Measurements from ENCODE around the gene NPAT. TPM values are rescaled to one million over a fixed set of nuclear protein-coding genes. Genes with fewer than 3 reads are reported as not detected.

The NPAT gene
- total and polyA plus RNA-seq, 2 of the 13 experiments (the other 11 are each of a cell fraction or from before 2014, with no cell fraction given), result 4.4 to 11.2 TPM

DNA sequence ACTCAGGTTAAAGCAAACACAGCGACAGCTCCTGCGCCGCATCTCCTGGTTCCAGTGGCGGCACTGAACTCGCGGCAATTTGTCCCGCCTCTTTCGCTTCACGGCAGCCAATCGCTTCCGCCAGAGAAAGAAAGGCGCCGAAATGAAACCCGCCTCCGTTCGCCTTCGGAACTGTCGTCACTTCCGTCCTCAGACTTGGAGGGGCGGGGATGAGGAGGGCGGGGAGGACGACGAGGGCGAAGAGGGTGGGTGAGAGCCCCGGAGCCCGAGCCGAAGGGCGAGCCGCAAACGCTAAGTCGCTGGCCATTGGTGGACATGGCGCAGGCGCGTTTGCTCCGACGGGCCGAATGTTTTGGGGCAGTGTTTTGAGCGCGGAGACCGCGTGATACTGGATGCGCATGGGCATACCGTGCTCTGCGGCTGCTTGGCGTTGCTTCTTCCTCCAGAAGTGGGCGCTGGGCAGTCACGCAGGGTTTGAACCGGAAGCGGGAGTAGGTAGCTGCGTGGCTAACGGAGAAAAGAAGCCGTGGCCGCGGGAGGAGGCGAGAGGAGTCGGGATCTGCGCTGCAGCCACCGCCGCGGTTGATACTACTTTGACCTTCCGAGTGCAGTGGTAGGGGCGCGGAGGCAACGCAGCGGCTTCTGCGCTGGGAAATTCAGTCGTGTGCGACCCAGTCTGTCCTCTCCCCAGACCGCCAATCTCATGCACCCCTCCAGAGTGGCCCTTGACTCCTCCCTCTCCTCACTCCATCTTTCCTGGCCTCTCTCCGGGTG, at the start of gene NPAT, which contains the start of gene ATM (continued):
- TF ChIP-seq, protein P1, sequence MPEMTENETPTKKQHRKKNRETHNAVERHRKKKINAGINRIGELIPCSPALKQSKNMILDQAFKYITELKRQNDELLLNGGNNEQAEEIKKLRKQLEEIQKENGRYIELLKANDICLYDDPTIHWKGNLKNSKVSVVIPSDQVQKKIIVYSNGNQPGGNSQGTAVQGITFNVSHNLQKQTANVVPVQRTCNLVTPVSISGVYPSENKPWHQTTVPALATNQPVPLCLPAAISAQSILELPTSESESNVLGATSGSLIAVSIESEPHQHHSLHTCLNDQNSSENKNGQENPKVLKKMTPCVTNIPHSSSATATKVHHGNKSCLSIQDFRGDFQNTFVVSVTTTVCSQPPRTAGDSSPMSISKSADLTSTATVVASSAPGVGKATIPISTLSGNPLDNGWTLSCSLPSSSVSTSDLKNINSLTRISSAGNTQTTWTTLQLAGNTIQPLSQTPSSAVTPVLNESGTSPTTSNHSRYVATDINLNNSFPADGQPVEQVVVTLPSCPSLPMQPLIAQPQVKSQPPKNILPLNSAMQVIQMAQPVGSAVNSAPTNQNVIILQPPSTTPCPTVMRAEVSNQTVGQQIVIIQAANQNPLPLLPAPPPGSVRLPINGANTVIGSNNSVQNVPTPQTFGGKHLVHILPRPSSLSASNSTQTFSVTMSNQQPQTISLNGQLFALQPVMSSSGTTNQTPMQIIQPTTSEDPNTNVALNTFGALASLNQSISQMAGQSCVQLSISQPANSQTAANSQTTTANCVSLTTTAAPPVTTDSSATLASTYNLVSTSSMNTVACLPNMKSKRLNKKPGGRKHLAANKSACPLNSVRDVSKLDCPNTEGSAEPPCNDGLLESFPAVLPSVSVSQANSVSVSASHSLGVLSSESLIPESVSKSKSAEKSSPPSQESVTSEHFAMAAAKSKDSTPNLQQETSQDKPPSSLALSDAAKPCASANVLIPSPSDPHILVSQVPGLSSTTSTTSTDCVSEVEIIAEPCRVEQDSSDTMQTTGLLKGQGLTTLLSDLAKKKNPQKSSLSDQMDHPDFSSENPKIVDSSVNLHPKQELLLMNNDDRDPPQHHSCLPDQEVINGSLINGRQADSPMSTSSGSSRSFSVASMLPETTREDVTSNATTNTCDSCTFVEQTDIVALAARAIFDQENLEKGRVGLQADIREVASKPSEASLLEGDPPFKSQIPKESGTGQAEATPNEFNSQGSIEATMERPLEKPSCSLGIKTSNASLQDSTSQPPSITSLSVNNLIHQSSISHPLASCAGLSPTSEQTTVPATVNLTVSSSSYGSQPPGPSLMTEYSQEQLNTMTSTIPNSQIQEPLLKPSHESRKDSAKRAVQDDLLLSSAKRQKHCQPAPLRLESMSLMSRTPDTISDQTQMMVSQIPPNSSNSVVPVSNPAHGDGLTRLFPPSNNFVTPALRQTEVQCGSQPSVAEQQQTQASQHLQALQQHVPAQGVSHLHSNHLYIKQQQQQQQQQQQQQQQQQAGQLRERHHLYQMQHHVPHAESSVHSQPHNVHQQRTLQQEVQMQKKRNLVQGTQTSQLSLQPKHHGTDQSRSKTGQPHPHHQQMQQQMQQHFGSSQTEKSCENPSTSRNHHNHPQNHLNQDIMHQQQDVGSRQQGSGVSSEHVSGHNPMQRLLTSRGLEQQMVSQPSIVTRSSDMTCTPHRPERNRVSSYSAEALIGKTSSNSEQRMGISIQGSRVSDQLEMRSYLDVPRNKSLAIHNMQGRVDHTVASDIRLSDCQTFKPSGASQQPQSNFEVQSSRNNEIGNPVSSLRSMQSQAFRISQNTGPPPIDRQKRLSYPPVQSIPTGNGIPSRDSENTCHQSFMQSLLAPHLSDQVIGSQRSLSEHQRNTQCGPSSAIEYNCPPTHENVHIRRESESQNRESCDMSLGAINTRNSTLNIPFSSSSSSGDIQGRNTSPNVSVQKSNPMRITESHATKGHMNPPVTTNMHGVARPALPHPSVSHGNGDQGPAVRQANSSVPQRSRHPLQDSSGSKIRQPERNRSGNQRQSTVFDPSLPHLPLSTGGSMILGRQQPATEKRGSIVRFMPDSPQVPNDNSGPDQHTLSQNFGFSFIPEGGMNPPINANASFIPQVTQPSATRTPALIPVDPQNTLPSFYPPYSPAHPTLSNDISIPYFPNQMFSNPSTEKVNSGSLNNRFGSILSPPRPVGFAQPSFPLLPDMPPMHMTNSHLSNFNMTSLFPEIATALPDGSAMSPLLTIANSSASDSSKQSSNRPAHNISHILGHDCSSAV (CRISPR knock-in tag; IDR thresholded peaks at IDR 0.05; ENCODE audit: borderline replicate concordance), result peak; percentile 34; the same call in 1 of the 2 replicates
- TF ChIP-seq FOXP1 (IDR thresholded peaks at IDR 0.05) (no peak), FOXP1 (CRISPR knock-in tag; IDR thresholded peaks at IDR 0.05) (no peak), POGZ (CRISPR knock-in tag; IDR thresholded peaks at IDR 0.05) (peak; percentile 98), GTF2F1 (IDR thresholded peaks at IDR 0.05; ENCODE audit: low read length) (no peak), KMT2A (CRISPR knock-in tag; IDR thresholded peaks at IDR 0.05) (peak; percentile 90)
- TF ChIP-seq, protein P2, sequence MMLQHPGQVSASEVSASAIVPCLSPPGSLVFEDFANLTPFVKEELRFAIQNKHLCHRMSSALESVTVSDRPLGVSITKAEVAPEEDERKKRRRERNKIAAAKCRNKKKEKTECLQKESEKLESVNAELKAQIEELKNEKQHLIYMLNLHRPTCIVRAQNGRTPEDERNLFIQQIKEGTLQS (CRISPR knock-in tag; IDR thresholded peaks at IDR 0.05), result no peak
- TF ChIP-seq, protein P3, sequence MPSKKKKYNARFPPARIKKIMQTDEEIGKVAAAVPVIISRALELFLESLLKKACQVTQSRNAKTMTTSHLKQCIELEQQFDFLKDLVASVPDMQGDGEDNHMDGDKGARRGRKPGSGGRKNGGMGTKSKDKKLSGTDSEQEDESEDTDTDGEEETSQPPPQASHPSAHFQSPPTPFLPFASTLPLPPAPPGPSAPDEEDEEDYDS (CRISPR knock-in tag; IDR thresholded peaks at IDR 0.05), result peak; percentile 72
- TF ChIP-seq, protein P4, sequence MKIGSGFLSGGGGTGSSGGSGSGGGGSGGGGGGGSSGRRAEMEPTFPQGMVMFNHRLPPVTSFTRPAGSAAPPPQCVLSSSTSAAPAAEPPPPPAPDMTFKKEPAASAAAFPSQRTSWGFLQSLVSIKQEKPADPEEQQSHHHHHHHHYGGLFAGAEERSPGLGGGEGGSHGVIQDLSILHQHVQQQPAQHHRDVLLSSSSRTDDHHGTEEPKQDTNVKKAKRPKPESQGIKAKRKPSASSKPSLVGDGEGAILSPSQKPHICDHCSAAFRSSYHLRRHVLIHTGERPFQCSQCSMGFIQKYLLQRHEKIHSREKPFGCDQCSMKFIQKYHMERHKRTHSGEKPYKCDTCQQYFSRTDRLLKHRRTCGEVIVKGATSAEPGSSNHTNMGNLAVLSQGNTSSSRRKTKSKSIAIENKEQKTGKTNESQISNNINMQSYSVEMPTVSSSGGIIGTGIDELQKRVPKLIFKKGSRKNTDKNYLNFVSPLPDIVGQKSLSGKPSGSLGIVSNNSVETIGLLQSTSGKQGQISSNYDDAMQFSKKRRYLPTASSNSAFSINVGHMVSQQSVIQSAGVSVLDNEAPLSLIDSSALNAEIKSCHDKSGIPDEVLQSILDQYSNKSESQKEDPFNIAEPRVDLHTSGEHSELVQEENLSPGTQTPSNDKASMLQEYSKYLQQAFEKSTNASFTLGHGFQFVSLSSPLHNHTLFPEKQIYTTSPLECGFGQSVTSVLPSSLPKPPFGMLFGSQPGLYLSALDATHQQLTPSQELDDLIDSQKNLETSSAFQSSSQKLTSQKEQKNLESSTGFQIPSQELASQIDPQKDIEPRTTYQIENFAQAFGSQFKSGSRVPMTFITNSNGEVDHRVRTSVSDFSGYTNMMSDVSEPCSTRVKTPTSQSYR (CRISPR knock-in tag; IDR thresholded peaks at IDR 0.05; ENCODE audit: borderline replicate concordance), result peak; percentile 11; the same call in 1 of the 2 replicates
- TF ChIP-seq, protein P5, sequence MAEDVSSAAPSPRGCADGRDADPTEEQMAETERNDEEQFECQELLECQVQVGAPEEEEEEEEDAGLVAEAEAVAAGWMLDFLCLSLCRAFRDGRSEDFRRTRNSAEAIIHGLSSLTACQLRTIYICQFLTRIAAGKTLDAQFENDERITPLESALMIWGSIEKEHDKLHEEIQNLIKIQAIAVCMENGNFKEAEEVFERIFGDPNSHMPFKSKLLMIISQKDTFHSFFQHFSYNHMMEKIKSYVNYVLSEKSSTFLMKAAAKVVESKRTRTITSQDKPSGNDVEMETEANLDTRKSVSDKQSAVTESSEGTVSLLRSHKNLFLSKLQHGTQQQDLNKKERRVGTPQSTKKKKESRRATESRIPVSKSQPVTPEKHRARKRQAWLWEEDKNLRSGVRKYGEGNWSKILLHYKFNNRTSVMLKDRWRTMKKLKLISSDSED (CRISPR knock-in tag; IDR thresholded peaks at IDR 0.05), result 0 out of 2 replicates have a peak, but pooled peaks have one; percentile 65
- TF ChIP-seq, protein P6, sequence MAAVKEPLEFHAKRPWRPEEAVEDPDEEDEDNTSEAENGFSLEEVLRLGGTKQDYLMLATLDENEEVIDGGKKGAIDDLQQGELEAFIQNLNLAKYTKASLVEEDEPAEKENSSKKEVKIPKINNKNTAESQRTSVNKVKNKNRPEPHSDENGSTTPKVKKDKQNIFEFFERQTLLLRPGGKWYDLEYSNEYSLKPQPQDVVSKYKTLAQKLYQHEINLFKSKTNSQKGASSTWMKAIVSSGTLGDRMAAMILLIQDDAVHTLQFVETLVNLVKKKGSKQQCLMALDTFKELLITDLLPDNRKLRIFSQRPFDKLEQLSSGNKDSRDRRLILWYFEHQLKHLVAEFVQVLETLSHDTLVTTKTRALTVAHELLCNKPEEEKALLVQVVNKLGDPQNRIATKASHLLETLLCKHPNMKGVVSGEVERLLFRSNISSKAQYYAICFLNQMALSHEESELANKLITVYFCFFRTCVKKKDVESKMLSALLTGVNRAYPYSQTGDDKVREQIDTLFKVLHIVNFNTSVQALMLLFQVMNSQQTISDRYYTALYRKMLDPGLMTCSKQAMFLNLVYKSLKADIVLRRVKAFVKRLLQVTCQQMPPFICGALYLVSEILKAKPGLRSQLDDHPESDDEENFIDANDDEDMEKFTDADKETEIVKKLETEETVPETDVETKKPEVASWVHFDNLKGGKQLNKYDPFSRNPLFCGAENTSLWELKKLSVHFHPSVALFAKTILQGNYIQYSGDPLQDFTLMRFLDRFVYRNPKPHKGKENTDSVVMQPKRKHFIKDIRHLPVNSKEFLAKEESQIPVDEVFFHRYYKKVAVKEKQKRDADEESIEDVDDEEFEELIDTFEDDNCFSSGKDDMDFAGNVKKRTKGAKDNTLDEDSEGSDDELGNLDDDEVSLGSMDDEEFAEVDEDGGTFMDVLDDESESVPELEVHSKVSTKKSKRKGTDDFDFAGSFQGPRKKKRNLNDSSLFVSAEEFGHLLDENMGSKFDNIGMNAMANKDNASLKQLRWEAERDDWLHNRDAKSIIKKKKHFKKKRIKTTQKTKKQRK (IDR thresholded peaks at IDR 0.05; ENCODE audit: low read length), result no peak

All from HepG2 (cell line).